ENCODE measurements around the gene TRIO.

TRIO gene

GRCh38 chr5:14465776-14466175, 322.6 kb downstream of the TRIO start:
- Histone ChIP-seq H3K79me2 (ENCODE audit: insufficient read depth, low read length) (no peaks in the 10 kb centered on the region), H3K9me3 (ENCODE audit: insufficient read depth, low read length) (no peaks in the 10 kb centered on the region), H3F3A (ENCODE audit: insufficient read depth) (no peaks in the 10 kb centered on the region), H3K4me2 (ENCODE audit: low read depth, low read length, poor library complexity, severe bottlenecking) (no peak overlapping the region), H3K27me3 (ENCODE audit: low read length) (no peaks in the 10 kb centered on the region), H3K9me2 (replicated peaks; ENCODE audit: insufficient read depth, low read length) (no peaks in the 10 kb centered on the region), H2AFZ (ENCODE audit: low read depth, low read length, severe bottlenecking) (no peak overlapping the region), H3K36me3 (ENCODE audit: low read length) (no peaks in the 10 kb centered on the region), H3K9ac (ENCODE audit: low read length) (no peak overlapping the region), H4K20me1 (ENCODE audit: low read depth, low read length) (no peaks in the 10 kb centered on the region), H3K27ac (ENCODE audit: low read depth, low read length) (no peak overlapping the region), H3K4me3 (ENCODE audit: insufficient read depth, low read length, poor library complexity, severe bottlenecking) (no peak overlapping the region)
- TF ChIP-seq, protein P1, sequence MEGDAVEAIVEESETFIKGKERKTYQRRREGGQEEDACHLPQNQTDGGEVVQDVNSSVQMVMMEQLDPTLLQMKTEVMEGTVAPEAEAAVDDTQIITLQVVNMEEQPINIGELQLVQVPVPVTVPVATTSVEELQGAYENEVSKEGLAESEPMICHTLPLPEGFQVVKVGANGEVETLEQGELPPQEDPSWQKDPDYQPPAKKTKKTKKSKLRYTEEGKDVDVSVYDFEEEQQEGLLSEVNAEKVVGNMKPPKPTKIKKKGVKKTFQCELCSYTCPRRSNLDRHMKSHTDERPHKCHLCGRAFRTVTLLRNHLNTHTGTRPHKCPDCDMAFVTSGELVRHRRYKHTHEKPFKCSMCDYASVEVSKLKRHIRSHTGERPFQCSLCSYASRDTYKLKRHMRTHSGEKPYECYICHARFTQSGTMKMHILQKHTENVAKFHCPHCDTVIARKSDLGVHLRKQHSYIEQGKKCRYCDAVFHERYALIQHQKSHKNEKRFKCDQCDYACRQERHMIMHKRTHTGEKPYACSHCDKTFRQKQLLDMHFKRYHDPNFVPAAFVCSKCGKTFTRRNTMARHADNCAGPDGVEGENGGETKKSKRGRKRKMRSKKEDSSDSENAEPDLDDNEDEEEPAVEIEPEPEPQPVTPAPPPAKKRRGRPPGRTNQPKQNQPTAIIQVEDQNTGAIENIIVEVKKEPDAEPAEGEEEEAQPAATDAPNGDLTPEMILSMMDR (IDR thresholded peaks at IDR 0.05; ENCODE audit: insufficient read depth, low read length, poor library complexity, severe bottlenecking) = no peak
- TF ChIP-seq EZH2phosphoT487 (conservative IDR thresholded peaks at IDR 0.05; ENCODE audit: low read length) = no peak

- no peaks in the 10 kb centered on the region for H4K20me1 ChIP-seq (ENCODE audit: low read depth, low read length)
- H3K36me3 ChIP-seq (ENCODE audit: low read length) = no peaks in the 10 kb centered on the region
- no peak overlapping the region for H3K4me3 ChIP-seq (ENCODE audit: insufficient read depth, low read length, poor library complexity, severe bottlenecking)
- H3K9me3 ChIP-seq (ENCODE audit: insufficient read depth, low read length) = no peaks in the 10 kb centered on the region
- H3K4me2 ChIP-seq (ENCODE audit: low read depth, low read length, poor library complexity, severe bottlenecking) = no peak overlapping the region
- no peak for TF ChIP-seq EZH2phosphoT487 (conservative IDR thresholded peaks at IDR 0.05; ENCODE audit: low read length)
- TF ChIP-seq, protein P1 (IDR thresholded peaks at IDR 0.05; ENCODE audit: insufficient read depth, low read length, poor library complexity, severe bottlenecking) = no peak
- H3K9ac ChIP-seq (ENCODE audit: low read length) = no peak overlapping the region
- no peaks in the 10 kb centered on the region for H3K79me2 ChIP-seq (ENCODE audit: insufficient read depth, low read length)
- no peaks in the 10 kb centered on the region for H3F3A ChIP-seq (ENCODE audit: insufficient read depth)
- no peak overlapping the region for H2AFZ ChIP-seq (ENCODE audit: low read depth, low read length, severe bottlenecking)
- H3K9me2 ChIP-seq (replicated peaks; ENCODE audit: insufficient read depth, low read length) = no peaks in the 10 kb centered on the region
- no peaks in the 10 kb centered on the region for H3K27me3 ChIP-seq (ENCODE audit: low read length)
- H3K27ac ChIP-seq (ENCODE audit: low read depth, low read length) = no peak overlapping the region
Measured at GRCh38 chr5:14467251-14467650, 324.1 kb downstream of the TRIO start.

GRCh38 chr5:14467886-14468285, 324.7 kb downstream of the TRIO start:
- Histone ChIP-seq H2AFZ (ENCODE audit: low read depth, low read length, severe bottlenecking) (no peak overlapping the region), H3K27ac (ENCODE audit: low read depth, low read length) (no peak overlapping the region), H3K9me2 (replicated peaks; ENCODE audit: insufficient read depth, low read length) (no peaks in the 10 kb centered on the region), H3K9ac (ENCODE audit: low read length) (no peak overlapping the region), H4K20me1 (ENCODE audit: low read depth, low read length) (no peaks in the 10 kb centered on the region), H3K79me2 (ENCODE audit: insufficient read depth, low read length) (no peaks in the 10 kb centered on the region), H3F3A (ENCODE audit: insufficient read depth) (no peaks in the 10 kb centered on the region), H3K9me3 (ENCODE audit: insufficient read depth, low read length) (no peaks in the 10 kb centered on the region), H3K27me3 (ENCODE audit: low read length) (no peaks in the 10 kb centered on the region), H3K4me2 (ENCODE audit: low read depth, low read length, poor library complexity, severe bottlenecking) (no peak overlapping the region), H3K36me3 (ENCODE audit: low read length) (no peaks in the 10 kb centered on the region), H3K4me3 (ENCODE audit: insufficient read depth, low read length, poor library complexity, severe bottlenecking) (no peak overlapping the region)
- no peak for TF ChIP-seq EZH2phosphoT487 (conservative IDR thresholded peaks at IDR 0.05; ENCODE audit: low read length)
- TF ChIP-seq, protein P1 (IDR thresholded peaks at IDR 0.05; ENCODE audit: insufficient read depth, low read length, poor library complexity, severe bottlenecking) = no peak
